Measurements from ENCODE around the gene CCDC43. TPM values are rescaled to one million over a fixed set of nuclear protein-coding genes. Genes with fewer than 3 reads are reported as not detected.

The CCDC43 gene
- total RNA-seq, 1 experiment from 2014 or later: 34.3 TPM

- Histone ChIP-seq H2BK15ac (ENCODE audit: low read depth, low read length) (no peak overlapping the region), H3K4me2 (ENCODE audit: insufficient read depth, insufficient read length, low read length) (peak overlapping the region; percentile 96), H3K27me3 (ENCODE audit: insufficient read depth, low read length) (no peaks in the 10 kb centered on the region), H4K20me1 (ENCODE audit: control insufficient read depth, insufficient read depth, insufficient read length) (no peaks in the 10 kb centered on the region), H3K4ac (ENCODE audit: low read depth, low read length) (no peak overlapping the region), H3K79me1 (ENCODE audit: insufficient read depth, low read depth, low read length, poor library complexity, severe bottlenecking) (peaks cover 2% of the 10 kb centered on the region), H3K4me1 (ENCODE audit: insufficient read depth, low read length) (no peaks in the 10 kb centered on the region), H4K91ac (ENCODE audit: insufficient read length, low read depth, low read length) (no peak overlapping the region), H2AK5ac (ENCODE audit: insufficient read length, low read length) (no peak overlapping the region), H3K56ac (ENCODE audit: insufficient read length, low read depth, low read length) (no peak overlapping the region), H3K14ac (ENCODE audit: insufficient read depth, low read length) (no peak overlapping the region), H3K9me3 (ENCODE audit: control insufficient read depth, low read depth, low read length) (no peaks in the 10 kb centered on the region), H2AFZ (ENCODE audit: low read length) (no peak overlapping the region), H4K5ac (ENCODE audit: insufficient read length, low read depth, low read length) (no peak overlapping the region), H2BK5ac (ENCODE audit: insufficient read length, low read length) (no peak overlapping the region), H3K23ac (ENCODE audit: insufficient read length, low read depth, low read length) (no peak overlapping the region), H3K27ac (ENCODE audit: insufficient read length, low read depth, low read length) (no peak overlapping the region), H4K8ac (replicated peaks; ENCODE audit: insufficient read length, low read depth, low read length) (no peak overlapping the region), H2BK20ac (ENCODE audit: low read depth, low read length, poor library complexity, severe bottlenecking) (no peak overlapping the region), H3K79me2 (ENCODE audit: insufficient read depth, low read length) (peaks cover 5% of the 10 kb centered on the region; the same call in 1 of the 2 replicates), H2BK120ac (ENCODE audit: low read depth, low read length, poor library complexity, severe bottlenecking) (no peak overlapping the region), H3T11ph (ENCODE audit: low read length) (no peak overlapping the region), H2BK12ac (ENCODE audit: insufficient read length, low read depth, low read length) (no peak overlapping the region), H3K23me2 (ENCODE audit: insufficient read length, low read depth, low read length, poor library complexity, severe bottlenecking) (peaks cover 9% of the 10 kb centered on the region), H3K18ac (ENCODE audit: insufficient read length, low read depth, low read length) (no peak overlapping the region), H3K9ac (ENCODE audit: extremely low read depth, insufficient read length, low read length) (no peak overlapping the region)
- H3K9me3 Mint-ChIP-seq: no peaks in the 10 kb centered on the region
- no peak overlapping the region for H3K27ac Mint-ChIP-seq
- no peak for TF ChIP-seq CTCF (conservative IDR thresholded peaks at IDR 0.05)
- no peaks in the 10 kb centered on the region for H3K27me3 Mint-ChIP-seq (ENCODE audit: low read depth)
- WGBS (ENCODE audit: extremely low coverage, insufficient read length, low lambda C conversion rate): no CpG with 5 or more reads among the region's 2 CpGs
- H3K4me3 Mint-ChIP-seq: peak overlapping the region; percentile 98 to 99; a peak in 4 of 5 replicates
- H3K4me1 Mint-ChIP-seq: peaks cover 13 to 15% of the 10 kb centered on the region in 2 experiments
- no peak for DNase-seq
- H3K36me3 Mint-ChIP-seq (ENCODE audit: insufficient read depth in 1 of 3, low read depth in 3 of 3): peaks cover 4 to 27% (median 8%) of the 10 kb centered on the region in 3 experiments; a peak in 6 of 7 replicates
These were observed 1.4 kb downstream of the CCDC43 start for GRCh38 chr17:44688200-44688599.

All from H9 (cell line).